Measurements from ENCODE around the gene USP4. TPM values are rescaled to one million over a fixed set of nuclear protein-coding genes. Genes with fewer than 3 reads are reported as not detected.

The USP4 gene
- total and polyA plus RNA-seq, 2 of the 13 experiments (the other 11 are each of a cell fraction or from before 2014, with no cell fraction given), result 9.2 to 20.8 TPM

DNA sequence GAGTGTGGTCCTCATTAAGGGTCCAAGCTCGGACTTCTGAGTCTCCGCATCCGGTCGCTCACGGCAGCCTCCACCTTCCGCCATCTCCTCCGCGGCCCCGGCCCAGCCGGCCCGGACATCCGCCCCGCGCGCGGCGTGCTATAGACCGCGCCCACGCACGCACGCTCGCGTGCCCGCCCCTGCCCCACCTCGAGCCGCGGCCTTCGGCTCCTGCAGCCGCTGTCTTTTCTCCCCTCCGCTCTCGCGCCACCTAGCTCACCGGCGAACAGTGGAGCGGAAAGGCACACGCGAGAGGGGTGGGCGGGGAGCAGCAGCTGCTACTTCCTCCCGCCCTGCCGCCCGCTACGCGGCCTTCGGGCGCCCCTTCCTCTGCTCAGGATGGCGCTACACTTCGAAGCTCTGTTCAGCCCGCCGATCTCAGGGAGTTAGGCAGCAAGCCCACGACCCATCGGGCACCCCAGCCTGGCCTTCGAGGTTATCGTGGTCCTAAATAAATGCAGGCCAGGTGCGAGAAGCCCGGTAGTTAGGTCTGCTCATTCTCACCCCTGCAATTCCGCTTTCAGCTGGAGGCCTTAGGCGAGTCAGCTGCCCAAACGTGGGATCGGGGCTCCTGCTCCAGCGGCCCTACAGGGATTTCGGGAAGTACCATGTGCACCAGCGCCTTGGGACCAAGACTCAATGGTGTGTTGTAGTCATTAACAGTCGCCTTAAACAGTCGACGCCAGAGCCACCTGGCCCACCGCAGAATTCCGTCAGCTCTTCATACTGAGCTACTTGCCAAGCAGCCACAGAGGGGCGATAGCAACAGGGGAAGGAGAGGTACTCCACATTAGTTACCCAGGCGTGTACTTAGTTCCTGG is at the start of gene USP4 (continued):
- peak; percentile 90; the same call in 1 of the 2 replicates for TF ChIP-seq ZNF670 (CRISPR knock-in tag; IDR thresholded peaks at IDR 0.05; ENCODE audit: borderline replicate concordance)
- TF ChIP-seq ZNF660 (CRISPR knock-in tag; IDR thresholded peaks at IDR 0.05; ENCODE audit: borderline replicate concordance, low read depth), result peak; percentile 88; the same call in 1 of the 2 replicates
- peak; percentile 95 for TF ChIP-seq ZNF253 (CRISPR knock-in tag; IDR thresholded peaks at IDR 0.05; ENCODE audit: borderline replicate concordance)
- peak; percentile 93 for TF ChIP-seq GABPB1 (CRISPR knock-in tag; IDR thresholded peaks at IDR 0.05)
- TF ChIP-seq ZNF136 (CRISPR knock-in tag; IDR thresholded peaks at IDR 0.05; ENCODE audit: low read depth), result peak; percentile 94
- TF ChIP-seq ZNF850 (CRISPR knock-in tag; conservative IDR thresholded peaks at IDR 0.05), result 0 out of 2 replicates have a peak, but pooled peaks have one; percentile 65
- TF ChIP-seq DR1 (CRISPR knock-in tag; IDR thresholded peaks at IDR 0.05), result peak; percentile 82
- TF ChIP-seq ATF7-NPFF (CRISPR knock-in tag; IDR thresholded peaks at IDR 0.05; ENCODE audit: low read depth), result peak; percentile 99
- TF ChIP-seq RBFOX2 (IDR thresholded peaks at IDR 0.05; ENCODE audit: low read depth, low read length), result peak; percentile 94
- no peak; the same call in 1 of the 2 replicates for TF ChIP-seq ZFP41 (CRISPR knock-in tag; IDR thresholded peaks at IDR 0.05; ENCODE audit: borderline replicate concordance)
- peak; percentile 10; the same call in 1 of the 2 replicates for TF ChIP-seq ZNF644 (CRISPR knock-in tag; IDR thresholded peaks at IDR 0.05; ENCODE audit: low read depth)
- TF ChIP-seq, protein P1, sequence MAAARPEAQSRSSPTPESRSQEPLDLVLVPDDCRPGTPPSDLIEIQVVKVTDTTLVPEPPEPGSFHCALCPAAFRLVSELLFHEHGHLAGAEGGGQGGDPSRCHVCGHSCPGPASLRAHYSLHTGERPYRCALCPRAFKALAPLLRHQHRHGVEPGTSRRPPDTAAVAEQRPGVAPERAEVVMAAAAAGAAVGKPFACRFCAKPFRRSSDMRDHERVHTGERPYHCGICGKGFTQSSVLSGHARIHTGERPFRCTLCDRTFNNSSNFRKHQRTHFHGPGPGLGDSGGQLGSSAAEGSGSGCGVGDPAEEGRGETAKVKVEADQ (CRISPR knock-in tag; IDR thresholded peaks at IDR 0.05; ENCODE audit: borderline replicate concordance), result peak; percentile 99
- peak; percentile 88 for TF ChIP-seq ZBTB34 (CRISPR knock-in tag; IDR thresholded peaks at IDR 0.05)
- peak; percentile 89 for TF ChIP-seq YY1 (IDR thresholded peaks at IDR 0.05; ENCODE audit: insufficient read depth, insufficient replicate concordance, low read depth, low read length)
- peak; percentile 83 for TF ChIP-seq ISL2 (CRISPR knock-in tag; IDR thresholded peaks at IDR 0.05)
- TF ChIP-seq AGO1 (IDR thresholded peaks at IDR 0.05; ENCODE audit: low read depth, low read length, poor library complexity, severe bottlenecking), result peak; percentile 28
- TF ChIP-seq FOXA3 (CRISPR knock-in tag; IDR thresholded peaks at IDR 0.05), result peak; percentile 82
- TF ChIP-seq KDM2A (CRISPR knock-in tag; IDR thresholded peaks at IDR 0.05; ENCODE audit: borderline replicate concordance, low read depth), result peak; percentile 94
- TF ChIP-seq ZNF75D (CRISPR knock-in tag; IDR thresholded peaks at IDR 0.05; ENCODE audit: borderline replicate concordance), result peak; percentile 94; the same call in 1 of the 2 replicates
- TF ChIP-seq YEATS2 (CRISPR knock-in tag; IDR thresholded peaks at IDR 0.05; ENCODE audit: borderline replicate concordance), result peak; percentile 92
- TF ChIP-seq TEF (CRISPR knock-in tag; IDR thresholded peaks at IDR 0.05), result no peak
- TF ChIP-seq, protein P2, sequence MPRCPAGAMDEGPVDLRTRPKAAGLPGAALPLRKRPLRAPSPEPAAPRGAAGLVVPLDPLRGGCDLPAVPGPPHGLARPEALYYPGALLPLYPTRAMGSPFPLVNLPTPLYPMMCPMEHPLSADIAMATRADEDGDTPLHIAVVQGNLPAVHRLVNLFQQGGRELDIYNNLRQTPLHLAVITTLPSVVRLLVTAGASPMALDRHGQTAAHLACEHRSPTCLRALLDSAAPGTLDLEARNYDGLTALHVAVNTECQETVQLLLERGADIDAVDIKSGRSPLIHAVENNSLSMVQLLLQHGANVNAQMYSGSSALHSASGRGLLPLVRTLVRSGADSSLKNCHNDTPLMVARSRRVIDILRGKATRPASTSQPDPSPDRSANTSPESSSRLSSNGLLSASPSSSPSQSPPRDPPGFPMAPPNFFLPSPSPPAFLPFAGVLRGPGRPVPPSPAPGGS (CRISPR knock-in tag; IDR thresholded peaks at IDR 0.05), result peak; percentile 98
- TF ChIP-seq ZBTB1 (CRISPR knock-in tag; IDR thresholded peaks at IDR 0.05; ENCODE audit: borderline replicate concordance), result no peak

Measured in HepG2 (cell line).